ENCODE results near the gene KLHL41.
A peak's percentile ranks its signal among the peaks of the same experiment; 100 is the strongest.

Gene KLHL41

DNA sequence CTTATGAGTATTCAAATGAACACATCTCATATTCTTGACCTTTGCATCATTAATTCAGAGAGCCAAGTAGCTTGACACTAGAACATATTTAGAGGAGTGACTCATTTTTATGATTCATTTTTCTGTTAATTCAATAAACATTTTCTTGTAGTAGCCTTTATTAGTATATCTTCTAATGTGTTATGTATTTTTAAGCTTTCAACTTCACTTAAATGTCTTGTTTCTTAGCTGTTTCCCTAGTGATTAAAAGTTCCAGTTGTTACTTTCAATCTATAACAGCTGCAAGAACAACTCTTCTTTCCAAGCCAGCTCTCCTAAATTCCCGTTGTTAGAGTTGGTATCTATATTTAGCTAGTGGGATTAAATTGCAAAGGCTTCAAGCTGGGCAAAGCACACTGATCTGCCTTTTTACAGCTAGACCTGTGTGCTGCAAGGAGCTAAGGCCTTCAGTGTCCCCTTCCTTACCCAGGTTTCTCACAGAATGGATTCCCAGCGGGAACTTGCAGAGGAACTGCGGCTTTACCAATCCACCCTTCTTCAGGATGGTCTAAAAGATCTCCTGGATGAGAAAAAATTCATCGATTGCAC lies at the start of gene KLHL41:
KLHL41 (plus strand) TSS at position 405 of the 588 bp plus-strand sequence; CDS start at position 482, 77 bp downstream.
- no peak for DNase-seq

DNA sequence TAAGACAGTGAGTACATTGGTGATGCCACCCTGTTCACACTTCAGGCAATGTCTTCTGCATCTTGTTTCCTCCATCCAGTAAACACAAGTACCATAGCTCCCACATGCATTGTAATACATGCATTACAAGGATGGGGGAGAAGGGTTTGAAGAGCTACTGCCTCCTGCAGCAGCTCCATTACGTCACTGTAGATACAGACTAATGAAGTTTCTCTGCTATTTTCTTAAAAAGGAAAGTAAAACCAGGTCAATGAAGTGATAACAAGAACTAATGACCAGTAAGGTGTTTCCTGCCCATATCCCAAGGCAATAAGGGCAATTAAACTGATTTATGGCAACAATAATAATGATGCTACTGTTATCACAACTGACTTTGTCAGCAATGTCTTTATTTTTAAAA lies 48.4 kb upstream of the KLHL41 start:
- no peak for DNase-seq

DNA sequence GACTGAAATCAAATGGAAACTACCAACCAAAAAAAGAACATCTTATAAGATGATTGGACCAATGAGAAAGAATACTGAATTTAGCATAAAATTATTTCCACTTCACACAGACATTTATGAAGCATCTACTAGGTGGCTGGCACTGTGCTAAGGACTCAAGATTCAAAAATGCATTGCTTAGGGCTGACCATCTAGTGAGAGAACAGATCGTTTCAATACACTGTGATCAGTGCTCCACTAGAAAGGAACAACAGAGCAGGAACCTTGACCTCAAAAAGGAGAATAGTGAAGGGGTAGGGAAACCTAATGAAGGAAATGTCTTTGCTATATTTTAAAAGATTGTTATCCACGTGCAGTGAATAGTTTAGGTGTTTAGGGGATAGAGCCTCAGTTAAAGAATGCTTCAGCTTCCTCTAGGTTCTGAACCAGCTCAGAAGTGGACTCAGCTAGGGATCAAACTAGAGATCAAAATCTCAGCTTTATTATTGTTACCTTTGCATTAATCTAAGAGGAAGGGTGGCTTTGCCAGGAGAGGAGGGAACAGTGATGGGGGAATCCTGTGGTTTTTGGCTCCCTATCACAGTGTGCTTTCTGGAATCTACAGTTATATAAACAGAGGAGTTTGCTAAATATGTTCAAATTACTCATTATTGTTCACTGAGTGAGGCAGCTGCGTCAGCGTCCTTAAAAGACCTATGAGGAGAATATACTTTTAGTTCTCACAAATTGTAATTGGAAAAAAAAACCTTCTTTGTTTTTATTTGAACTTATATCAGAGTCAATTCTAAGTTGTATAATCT lies 46.4 kb upstream of the KLHL41 start:
- DNase-seq, result no peak

DNA sequence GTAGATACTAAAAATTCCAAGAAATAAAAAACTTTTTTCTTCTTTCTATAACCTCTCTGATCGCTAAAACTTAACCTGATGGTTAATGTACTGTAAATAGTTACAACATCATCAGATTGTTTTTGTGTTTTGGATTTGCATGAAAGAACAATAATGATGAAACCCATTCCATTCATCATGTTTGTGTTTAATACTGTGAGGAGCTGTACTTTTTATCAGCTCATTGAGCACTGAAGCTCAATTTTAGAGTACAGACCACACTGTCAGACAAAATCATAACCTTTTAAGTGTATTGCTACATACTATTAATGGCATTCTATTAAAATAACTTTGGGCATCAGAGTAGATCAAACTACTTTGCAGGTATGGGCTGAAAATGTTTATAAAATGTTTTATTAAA lies 45.0 kb upstream of the KLHL41 start:
- no peak for DNase-seq

DNA sequence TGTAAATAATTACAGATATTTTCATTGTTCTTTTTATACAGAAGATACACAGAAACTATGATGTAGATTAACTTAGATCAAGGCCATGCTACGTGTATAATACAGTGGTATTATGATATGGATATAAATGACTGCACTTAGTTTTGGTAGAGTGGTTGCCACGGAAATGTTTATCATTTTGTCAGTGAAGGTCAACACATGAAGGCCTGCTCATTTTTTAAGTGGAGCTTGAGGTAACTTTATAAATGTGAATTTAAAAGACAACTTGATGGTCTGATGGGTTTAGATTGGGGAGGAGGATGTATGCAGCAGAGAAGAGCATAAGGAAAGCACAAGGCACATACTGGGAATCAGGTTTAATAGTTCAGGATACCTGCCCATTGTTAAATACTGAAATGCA lies 44.6 kb upstream of the KLHL41 start:
- DNase-seq, result no peak

DNA sequence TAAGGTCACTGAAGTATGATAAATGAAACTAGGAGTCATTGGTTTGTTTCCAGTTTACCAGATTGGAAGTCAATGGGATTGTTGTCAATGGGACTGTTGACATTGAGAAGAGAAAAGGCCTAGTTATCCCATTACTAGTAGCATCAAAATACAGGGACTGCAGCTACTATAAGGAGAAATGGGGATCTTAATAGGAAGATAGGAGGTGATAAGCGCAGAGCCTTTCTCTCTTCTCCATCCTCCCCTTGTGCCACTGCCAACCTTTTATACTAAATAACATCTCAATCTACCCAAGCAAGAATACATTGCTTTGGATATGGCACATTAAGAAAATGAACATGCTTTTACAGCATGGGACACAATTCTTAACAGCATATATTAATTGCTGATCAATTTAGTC lies 40.7 kb upstream of the KLHL41 start:
- no peak for DNase-seq

DNA sequence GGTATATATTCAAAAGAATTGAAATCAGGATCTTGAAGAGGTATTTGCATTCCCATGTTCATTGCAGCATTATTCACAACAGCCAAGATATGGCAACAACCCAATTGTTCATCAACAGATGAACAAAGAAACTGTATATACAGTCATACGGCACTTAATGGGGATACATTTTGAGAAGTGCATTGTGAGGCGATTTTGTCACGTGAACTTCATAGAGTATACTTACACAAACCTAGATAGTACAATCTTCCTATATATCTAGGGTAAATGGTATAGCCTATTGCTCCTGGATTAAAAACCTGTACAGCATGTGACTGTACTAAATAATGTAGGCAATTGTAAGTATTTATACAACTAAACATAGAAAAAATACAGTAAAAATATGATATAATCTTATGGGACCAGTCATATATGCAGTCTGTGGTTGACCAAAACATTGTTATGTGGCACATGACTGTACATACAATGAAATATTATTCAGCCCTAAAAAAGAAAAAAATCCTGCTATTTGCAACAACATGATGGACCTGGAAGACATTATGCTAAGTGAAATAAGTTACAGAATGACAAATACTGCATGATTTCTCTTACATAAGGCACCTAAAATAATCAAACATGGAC lies 39.4 kb upstream of the KLHL41 start:
- DNase-seq, result no peak

DNA sequence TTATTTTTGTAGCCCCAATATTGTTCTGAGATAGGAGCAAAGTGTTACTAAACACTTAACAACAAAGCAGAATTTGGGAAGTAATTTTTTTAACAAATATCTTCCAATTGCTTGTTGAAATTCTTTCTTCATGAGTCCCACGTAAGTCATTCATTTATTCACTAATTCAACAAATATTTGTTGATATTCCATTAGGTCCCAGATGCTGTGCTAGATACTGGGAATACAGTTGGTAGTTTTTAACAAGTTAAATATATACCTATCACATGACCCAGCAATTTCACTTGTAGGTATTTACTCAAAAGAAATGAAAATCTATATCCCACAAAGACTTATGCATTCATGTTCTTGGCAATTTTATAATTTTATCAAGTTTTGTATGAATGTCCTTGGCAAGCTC lies 37.3 kb upstream of the KLHL41 start:
- DNase-seq, result no peak

DNA sequence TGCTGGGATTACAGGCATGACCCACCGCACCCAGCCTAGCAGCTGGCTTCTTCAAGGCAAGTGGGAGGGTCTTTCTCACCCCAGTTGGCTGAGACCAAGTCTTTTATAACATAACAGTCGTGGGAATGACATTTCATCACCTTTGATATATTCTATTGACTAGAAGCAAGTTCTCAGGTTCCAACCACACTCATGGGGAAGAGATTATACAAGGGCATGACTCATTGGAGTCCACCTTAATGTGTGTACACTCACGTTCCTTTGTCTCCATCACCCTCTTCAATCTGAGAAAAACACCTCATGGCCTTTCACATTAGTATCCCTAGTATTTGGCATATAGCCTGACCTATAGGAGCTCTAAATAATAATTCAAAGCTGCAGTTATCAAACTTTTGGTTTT lies 33.0 kb upstream of the KLHL41 start:
- DNase-seq, result no peak

DNA sequence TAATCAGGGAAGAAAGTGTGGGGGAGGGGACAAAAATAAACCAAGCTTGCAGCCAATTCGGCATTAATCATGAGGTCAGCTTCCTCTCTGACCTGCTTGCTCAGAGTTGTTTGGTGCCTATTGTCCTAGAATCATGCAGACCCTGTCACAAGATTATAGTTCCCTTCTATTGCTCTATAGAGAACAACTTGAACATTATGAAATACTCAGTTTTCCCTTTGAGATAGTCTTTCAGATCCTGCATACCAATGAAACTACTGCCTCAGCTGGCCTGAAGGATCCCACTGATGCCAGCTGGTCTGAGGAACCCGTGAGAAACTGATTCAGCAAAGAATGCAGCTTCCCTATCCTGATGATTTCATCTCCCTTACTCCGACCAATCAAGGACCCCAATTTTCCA lies 31.2 kb upstream of the KLHL41 start:
- DNase-seq, result no peak

DNA sequence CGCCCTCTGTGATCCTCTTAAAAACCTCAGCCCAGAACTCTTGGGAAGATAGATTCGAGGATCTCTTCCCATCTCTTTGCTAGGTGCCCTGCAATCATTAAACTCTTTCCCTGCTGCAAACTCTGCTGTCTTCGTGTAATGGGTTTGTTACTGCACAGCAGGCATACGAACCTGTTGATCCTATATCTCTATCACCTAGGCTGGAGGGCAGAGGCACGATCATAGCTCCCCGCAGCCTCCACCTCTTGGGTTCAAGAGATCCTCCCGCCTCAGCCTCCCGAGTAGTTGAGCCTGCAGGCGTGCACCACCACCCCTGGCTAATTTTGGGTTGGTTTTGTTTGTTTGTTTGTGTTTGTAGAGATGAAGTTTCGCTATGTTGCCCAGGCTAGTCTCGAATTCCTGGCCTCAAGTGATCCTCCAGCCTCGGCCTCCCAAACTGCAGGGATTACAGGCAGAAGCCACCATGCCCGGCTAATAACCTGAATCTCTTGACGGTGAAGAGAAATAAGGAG lies 30.7 kb upstream of the KLHL41 start:
- no peak for DNase-seq

DNA sequence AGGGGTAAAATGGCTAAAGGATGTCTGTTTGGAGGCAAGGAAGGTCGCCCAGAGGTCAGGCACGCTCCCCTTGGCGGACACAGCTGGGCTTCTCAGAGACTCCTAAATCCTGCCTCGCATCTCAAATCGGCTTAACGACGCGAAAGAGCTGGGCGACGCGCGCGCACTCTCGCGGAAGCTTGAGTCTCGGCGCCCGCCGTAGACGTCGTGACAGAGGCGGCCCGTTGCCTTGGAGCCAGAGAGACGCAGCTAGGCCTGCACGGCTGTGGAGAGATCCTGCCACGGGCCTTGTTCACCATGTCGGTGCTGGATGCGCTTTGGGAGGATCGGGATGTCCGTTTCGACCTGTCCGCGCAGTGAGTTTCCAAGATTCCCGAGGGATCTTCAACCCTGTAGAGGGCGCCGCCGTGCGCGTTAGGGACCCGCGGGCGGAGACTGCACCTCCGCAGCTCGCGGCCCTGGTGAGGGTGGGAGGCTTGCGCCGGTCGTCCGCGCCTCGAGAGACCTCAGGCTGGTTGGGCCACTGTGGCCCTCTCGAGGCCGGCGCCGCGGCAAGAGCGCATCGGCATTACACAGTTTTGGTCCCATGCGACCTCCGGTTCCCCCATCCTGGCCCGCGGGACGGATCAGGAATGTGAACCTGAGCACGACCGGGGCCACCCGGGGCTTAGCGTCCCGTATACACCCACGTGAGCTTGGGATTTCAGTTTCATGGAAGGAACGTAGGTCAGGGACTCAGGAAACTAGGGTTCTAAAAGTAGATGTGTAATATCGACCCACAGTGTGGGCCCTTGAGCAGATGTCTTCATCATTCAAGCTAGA lies 30.0 kb upstream of the KLHL41 start, which contains the start of gene BBS5:
BBS5 (plus strand) TSS at position 238 of the 822 bp plus-strand sequence; CDS start at position 298, 60 bp downstream.
- peak; percentile 74 for DNase-seq

DNA sequence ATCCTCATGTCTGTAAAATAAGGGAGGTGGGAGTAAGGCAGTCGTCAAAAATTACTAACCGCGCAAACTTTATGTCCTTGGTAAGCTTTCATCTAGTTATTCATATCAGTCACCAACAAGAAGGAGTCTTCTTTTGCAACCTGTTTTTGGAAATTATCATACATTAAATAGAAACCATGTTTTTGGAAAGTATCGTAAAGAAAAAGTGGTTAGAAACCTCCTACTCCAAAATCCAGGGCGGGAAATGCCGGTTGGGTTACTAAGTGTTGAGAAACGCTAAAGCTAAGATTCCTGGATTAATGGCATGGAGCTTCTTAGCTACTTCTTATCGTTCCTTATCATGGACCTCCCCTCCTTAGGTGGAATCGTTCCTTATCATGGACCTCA lies 29.4 kb upstream of the KLHL41 start:
- no peak for DNase-seq

DNA sequence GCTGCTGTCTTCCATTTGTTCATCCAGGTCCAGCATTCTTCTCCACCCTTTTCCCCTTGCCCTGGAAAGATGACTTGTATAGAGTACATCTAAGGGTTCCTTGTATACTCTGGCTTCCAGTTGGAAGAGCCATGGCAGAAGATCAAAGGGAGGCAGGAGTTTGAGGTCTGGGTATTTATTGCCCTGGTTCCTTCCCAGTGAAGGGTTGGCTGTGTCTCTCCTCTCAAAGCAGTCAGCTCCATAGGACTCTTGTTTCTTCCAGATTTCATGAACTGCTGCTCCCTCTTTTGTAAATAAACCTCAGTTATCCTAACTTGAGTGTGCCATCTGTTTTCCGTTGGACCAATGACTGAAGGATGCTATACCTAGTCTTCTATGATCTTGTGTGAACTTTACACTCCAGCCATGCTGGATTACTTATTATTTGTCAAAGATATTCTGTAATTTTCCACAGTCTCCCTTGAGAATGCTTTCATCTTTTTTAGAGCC lies 23.8 kb upstream of the KLHL41 start:
- no peak for DNase-seq

DNA sequence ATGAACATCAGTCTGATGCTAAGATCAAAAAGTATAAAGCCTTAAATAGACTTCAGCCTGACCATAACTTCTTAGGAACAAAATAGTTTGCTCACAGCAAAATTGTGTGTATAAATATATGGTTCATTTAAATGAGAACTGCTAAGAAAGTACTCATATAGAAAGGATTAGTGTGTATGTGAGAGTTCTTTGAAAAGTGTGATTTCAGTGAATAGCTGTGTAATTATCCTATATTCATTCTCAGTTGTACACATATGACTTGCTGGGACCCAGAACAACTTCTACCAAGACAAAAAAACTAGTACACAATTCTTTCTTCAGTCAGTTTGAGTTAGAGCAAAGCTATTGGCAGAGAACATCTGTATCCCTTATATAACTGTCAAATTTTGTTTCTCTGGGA lies 23.0 kb upstream of the KLHL41 start:
- no peak for DNase-seq

DNA sequence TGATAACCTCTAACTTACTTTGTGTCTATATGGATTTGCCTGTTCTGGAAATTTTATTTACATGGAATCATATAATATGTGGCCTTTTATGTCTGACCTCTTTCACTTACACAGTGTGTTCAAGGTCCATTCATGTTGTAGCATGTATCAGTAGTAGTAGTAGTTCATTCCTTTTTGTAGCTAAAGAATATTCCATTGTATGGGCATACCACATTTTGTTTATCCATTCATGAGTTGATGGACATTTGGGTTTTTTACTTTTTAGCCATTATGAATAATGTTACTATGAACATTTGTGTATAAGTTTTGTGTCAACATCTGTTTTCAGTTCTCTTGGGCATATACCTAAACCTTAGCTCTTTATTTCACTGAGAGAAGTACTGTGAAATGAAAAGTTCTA lies 18.7 kb upstream of the KLHL41 start:
- DNase-seq, result no peak

DNA sequence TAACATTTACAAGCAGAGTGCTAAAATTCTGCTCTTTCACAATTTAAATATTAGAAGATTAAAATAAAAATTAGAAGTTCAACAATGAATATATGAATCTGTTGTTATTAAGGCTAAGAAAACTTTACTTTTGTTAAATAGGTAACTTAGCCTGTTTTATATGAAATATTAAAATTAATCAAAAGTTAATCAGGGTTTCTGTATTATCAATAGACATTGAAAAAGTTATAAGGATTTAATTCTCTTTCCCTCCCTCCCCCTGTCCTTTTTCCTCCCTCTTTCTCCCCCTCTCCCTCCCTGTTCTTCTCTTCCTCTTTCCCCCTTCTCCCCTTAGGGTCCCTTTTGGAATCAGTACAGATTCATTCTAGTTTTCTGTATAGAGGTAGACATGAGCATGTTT lies 18.1 kb upstream of the KLHL41 start:
- DNase-seq, result no peak

DNA sequence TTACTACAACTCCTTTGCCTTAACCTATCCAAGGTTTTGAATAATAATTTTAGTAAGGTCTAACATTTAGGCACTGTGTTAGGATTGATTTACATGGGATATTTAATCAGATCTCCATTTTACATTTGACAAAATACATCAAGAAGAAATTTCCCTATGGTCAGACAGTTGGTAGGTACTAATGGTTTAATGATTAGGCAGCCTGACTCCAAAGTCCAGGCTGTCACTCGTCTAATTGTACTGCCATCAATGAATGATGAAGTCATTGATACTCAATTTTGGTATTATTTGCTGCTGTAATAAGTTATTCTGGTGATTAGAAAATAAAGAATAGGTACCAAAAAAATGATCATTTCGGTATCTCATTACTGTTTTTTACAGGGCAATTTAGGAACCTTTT lies 16.1 kb upstream of the KLHL41 start:
- DNase-seq, result no peak

DNA sequence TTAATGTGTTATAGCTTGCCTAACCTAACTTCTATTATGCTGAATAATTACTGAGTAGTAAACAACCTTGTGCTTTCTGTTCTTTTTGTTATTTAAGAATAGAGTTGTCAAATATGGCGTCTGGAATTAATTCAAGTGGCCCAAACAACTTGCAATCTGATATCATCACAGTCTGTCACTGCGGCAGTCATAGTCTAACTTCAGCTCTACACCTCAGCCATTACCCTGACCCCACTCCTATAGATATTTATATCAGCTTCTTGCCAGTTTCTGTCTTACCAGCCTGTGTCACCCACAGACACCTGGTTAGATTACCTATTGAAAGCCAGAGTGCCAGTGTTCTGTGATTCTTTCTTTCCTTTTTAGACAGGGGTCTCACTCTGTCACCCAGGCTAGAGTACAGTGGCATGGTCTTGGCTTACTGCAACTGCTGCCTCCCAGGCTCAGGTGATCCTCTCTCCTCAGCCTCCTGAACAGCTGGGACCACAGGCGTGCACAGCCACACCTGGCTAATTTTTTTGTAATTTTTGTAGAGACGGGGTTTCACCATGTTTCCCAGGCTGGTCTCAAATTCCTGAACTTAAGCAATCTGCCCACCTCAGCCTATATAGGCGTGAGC lies 14.1 kb upstream of the KLHL41 start:
- no peak for DNase-seq

DNA sequence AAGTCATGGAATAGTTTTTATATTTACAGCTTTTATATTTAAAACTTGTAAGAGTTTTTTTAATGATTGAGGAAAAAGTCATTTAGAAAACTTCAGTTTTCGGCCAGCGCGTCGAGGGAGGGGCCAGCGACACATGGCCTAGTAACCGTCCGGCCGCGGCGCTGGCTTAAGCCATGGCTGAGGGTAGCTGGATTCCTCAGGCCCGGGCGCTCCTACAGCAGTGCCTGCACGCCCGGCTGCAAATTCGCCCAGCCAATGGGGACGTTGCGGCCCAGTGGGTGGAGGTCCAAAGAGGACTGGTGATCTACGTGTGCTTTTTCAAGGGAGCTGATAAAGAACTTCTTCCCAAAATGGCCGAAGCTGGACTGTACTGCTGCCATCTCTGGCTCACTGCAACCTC lies 4.9 kb upstream of the KLHL41 start:
- DNase-seq, result no peak

DNA sequence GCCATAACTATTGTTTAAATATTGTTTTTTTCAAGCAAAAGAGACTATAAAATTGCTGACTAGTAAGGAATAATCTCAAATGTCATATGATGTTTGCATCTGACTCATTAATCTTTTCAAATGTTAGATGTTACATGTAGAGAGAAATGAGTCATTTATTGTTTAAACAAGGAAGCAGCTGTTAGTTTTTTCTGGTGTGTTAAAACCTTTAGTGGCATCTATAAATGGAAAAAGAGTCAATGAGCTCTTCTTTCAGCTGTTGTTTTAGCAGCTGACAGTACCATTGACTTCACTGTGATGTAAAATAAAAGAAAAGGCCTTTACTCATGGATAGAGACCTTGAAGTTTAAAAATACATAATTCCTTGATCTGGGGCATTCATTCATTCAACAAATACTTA lies 1.8 kb upstream of the KLHL41 start:
- no peak for DNase-seq

DNA sequence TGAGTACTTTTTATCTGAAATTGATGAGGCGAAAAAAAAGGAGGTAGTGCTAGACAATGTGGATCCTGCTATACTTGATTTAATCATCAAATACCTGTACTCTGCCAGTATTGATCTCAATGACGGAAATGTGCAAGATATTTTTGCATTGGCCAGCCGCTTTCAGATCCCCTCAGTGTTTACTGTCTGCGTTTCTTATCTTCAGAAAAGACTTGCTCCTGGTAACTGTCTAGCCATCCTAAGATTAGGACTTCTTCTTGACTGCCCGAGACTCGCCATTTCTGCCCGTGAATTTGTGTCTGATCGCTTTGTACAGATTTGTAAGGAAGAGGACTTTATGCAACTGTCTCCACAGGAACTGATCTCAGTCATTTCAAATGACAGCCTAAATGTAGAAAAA lies 453 bp downstream of the KLHL41 start:
- DNase-seq, result no peak

DNA sequence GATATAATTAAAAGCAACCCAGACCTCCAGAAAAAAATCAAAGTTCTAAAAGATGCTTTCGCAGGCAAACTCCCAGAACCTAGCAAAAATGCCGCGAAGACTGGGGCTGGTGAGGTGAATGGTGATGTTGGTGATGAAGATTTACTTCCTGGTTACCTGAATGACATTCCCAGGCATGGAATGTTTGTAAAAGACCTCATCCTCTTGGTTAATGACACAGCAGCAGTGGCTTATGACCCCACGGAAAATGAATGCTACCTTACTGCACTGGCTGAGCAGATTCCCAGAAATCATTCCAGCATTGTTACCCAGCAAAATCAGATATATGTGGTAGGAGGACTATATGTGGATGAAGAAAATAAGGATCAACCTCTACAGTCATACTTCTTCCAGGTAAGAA lies 994 bp downstream of the KLHL41 start:
- DNase-seq, result no peak

Measured in CD4-positive, alpha-beta T cell treated with Interleukin-6 for 4 hours (primary cell).